Measurements from ENCODE around the gene KCTD16. TPM values are rescaled to one million over a fixed set of nuclear protein-coding genes. Genes with fewer than 3 reads are reported as not detected.

KCTD16 gene
- total and polyA plus RNA-seq, 2 donors (not counting 1 experiment from before 2014, with no cell fraction given) = not detected

DNA sequence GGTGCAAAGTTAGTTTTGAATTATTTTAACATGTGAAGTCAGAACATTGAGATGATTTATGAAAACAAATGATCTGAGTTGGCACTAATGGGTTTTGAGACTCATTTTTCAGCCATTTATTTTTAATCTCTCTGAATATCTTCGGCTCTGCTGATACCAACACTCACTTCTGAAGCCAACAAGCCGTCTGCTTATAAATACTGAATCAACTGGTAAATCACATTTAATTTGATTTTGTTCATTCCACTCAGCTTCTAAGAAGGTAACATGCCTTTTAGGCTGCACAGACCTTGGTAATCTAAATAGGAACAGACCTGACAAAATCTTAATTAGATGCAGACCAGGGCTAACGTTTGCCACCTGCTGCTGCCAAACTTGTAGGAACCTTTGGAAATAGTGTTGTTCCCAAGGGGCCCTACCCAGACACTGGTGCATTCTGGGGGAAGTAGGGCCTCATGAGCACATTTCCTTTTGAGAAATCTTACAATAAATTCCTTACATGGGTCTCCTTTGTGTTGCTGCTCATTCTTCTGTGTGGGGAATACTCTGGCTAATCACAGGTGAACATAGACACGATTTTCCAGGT is 182.2 kb downstream of the KCTD16 start:
- H3K9ac ChIP-seq (ENCODE audit: low read length) = no peak overlapping the region
- H3K9me3 ChIP-seq (ENCODE audit: control extremely low read depth in 1 of 3, control insufficient read depth in 2 of 3, insufficient read depth in 1 of 3, low read length in 2 of 3) = no peaks in the 10 kb centered on the region
- no peak overlapping the region for H2AFZ ChIP-seq (ENCODE audit: insufficient read depth, low read depth, low read length, poor library complexity, severe bottlenecking)
- no peaks in the 10 kb centered on the region for H3K4me1 Mint-ChIP-seq
- H4K20me1 ChIP-seq (ENCODE audit: control insufficient read depth, insufficient read depth, low read length, poor library complexity, severe bottlenecking) = no peaks in the 10 kb centered on the region
- no peaks in the 10 kb centered on the region for H3K79me2 ChIP-seq (ENCODE audit: control insufficient read depth, insufficient read depth, low read length)
- no peaks in the 10 kb centered on the region for H3K27me3 Mint-ChIP-seq
- H3K4me3 ChIP-seq (ENCODE audit: control extremely low read depth in 1 of 5, extremely low read depth in 1 of 5, insufficient read depth in 1 of 5, low read depth in 2 of 5, low read length in 4 of 5) = no peak overlapping the region
- TF ChIP-seq EZH2 (IDR thresholded peaks at IDR 0.05; ENCODE audit: borderline replicate concordance, insufficient read depth, low read depth, low read length, poor library complexity, severe bottlenecking) = no peak
- TF ChIP-seq, protein P1, sequence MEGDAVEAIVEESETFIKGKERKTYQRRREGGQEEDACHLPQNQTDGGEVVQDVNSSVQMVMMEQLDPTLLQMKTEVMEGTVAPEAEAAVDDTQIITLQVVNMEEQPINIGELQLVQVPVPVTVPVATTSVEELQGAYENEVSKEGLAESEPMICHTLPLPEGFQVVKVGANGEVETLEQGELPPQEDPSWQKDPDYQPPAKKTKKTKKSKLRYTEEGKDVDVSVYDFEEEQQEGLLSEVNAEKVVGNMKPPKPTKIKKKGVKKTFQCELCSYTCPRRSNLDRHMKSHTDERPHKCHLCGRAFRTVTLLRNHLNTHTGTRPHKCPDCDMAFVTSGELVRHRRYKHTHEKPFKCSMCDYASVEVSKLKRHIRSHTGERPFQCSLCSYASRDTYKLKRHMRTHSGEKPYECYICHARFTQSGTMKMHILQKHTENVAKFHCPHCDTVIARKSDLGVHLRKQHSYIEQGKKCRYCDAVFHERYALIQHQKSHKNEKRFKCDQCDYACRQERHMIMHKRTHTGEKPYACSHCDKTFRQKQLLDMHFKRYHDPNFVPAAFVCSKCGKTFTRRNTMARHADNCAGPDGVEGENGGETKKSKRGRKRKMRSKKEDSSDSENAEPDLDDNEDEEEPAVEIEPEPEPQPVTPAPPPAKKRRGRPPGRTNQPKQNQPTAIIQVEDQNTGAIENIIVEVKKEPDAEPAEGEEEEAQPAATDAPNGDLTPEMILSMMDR (IDR thresholded peaks at IDR 0.05) = no peak
- no peak overlapping the region for H3K27ac ChIP-seq (ENCODE audit: low read length in 2 of 2)
- no peak overlapping the region for H3K4me2 ChIP-seq (replicated peaks; ENCODE audit: low read depth, low read length, poor library complexity, severe bottlenecking)
- 83% methylated on average over 1 of the region's 4 CpGs for WGBS (ENCODE audit: insufficient coverage)
- no peaks in the 10 kb centered on the region for H3K36me3 ChIP-seq (replicated peaks in 1 of 2; ENCODE audit: control extremely low read depth in 1 of 2, control insufficient read depth in 1 of 2, extremely low read depth in 1 of 2, insufficient read depth in 2 of 2, low read length in 1 of 2)
- POLR2A ChIA-PET = no interaction called here
- CTCF ChIA-PET = no interaction called here
- no peak overlapping the region for H3K27ac Mint-ChIP-seq
- ATAC-seq (ENCODE audit: low read depth) = no peak
- intact Hi-C loops (cut with micrococcal nuclease) = no loop called here
- no peak for DNase-seq
- no peaks in the 10 kb centered on the region for H3K9me3 Mint-ChIP-seq (ENCODE audit: insufficient read depth)
- H3K4me1 ChIP-seq (ENCODE audit: control insufficient read depth in 2 of 2, insufficient read depth in 2 of 2, low read length in 2 of 2) = no peaks in the 10 kb centered on the region
- H3K27me3 ChIP-seq (replicated peaks in 1 of 4; ENCODE audit: control extremely low read depth in 1 of 4, control insufficient read depth in 3 of 4, insufficient read depth in 4 of 4, low read length in 3 of 4) = no peaks in the 10 kb centered on the region
- no peak overlapping the region for H3K4me3 Mint-ChIP-seq

DNA sequence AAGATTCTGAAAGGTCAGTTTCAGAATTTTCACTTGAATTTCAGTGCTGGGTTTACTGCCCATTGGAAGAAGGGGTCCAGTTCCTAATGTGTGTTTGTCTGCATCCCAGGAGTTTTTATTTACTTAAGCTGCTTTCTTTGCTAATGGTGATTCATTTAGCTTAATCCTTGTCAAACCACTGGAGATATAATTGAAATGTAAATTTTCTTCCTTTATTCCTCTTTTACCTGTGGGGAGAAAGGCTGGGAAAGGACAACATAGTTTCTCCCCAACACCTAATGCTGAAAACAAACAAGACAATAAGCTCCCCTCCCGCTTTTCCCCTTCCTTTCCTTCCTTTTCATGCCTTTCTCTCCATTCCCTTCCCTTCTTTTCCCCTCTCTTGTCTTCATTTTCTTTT is 185.8 kb downstream of the KCTD16 start:
- no peak overlapping the region for H3K27ac ChIP-seq (ENCODE audit: low read length in 2 of 2)
- H3K9ac ChIP-seq (ENCODE audit: low read length) = no peak overlapping the region
- H3K27me3 ChIP-seq (replicated peaks in 1 of 4; ENCODE audit: control extremely low read depth in 1 of 4, control insufficient read depth in 3 of 4, insufficient read depth in 4 of 4, low read length in 3 of 4) = no peaks in the 10 kb centered on the region
- Mint-ChIP-seq H3K4me1 (no peaks in the 10 kb centered on the region), H3K4me3 (no peak overlapping the region), H3K27ac (no peak overlapping the region), H3K27me3 (no peaks in the 10 kb centered on the region), H3K9me3 (ENCODE audit: insufficient read depth) (peaks cover 3% of the 10 kb centered on the region)
- no peaks in the 10 kb centered on the region for H3K36me3 ChIP-seq (replicated peaks in 1 of 2; ENCODE audit: control extremely low read depth in 1 of 2, control insufficient read depth in 1 of 2, extremely low read depth in 1 of 2, insufficient read depth in 2 of 2, low read length in 1 of 2)
- 86% methylated on average over 1 of the region's 1 CpG for WGBS (ENCODE audit: insufficient coverage)
- H3K9me3 ChIP-seq (ENCODE audit: control extremely low read depth in 1 of 3, control insufficient read depth in 2 of 3, insufficient read depth in 1 of 3, low read length in 2 of 3) = peaks cover 0 to 3% (median 0%) of the 10 kb centered on the region in 3 donors
- no peaks in the 10 kb centered on the region for H4K20me1 ChIP-seq (ENCODE audit: control insufficient read depth, insufficient read depth, low read length, poor library complexity, severe bottlenecking)
- ATAC-seq (ENCODE audit: low read depth) (no peak), DNase-seq (no peak)
- H3K4me3 ChIP-seq (ENCODE audit: control extremely low read depth in 1 of 5, extremely low read depth in 1 of 5, insufficient read depth in 1 of 5, low read depth in 2 of 5, low read length in 4 of 5) = no peak overlapping the region
- POLR2A ChIA-PET = no interaction called here
- no peaks in the 10 kb centered on the region for H3K79me2 ChIP-seq (ENCODE audit: control insufficient read depth, insufficient read depth, low read length)
- H3K4me2 ChIP-seq (replicated peaks; ENCODE audit: low read depth, low read length, poor library complexity, severe bottlenecking) = no peak overlapping the region
- no peaks in the 10 kb centered on the region for H3K4me1 ChIP-seq (ENCODE audit: control insufficient read depth in 2 of 2, insufficient read depth in 2 of 2, low read length in 2 of 2)
- H2AFZ ChIP-seq (ENCODE audit: insufficient read depth, low read depth, low read length, poor library complexity, severe bottlenecking) = no peak overlapping the region
- TF ChIP-seq, protein P1 (IDR thresholded peaks at IDR 0.05) = no peak
- TF ChIP-seq EZH2 (IDR thresholded peaks at IDR 0.05; ENCODE audit: borderline replicate concordance, insufficient read depth, low read depth, low read length, poor library complexity, severe bottlenecking) = no peak
- CTCF ChIA-PET = no interaction called here
- intact Hi-C loops (cut with micrococcal nuclease) = no loop called here
